ENCODE results near the gene USP17L25.
"Not testable (repeated sequence)": the region's sequence is repeated elsewhere in the genome, so short reads cannot be mapped to it uniquely, and the experiment has no call there.

Gene USP17L25

GRCh38 chr4:9329611-9330010, at the start of gene USP17L25:
Gene USP17L25, plus strand, starts transcription at chr4:9329911. Its CDS starts 0 bp downstream, at chr4:9329911.
- not testable (repeated sequence) for DNase-seq

GRCh38 chr4:9324191-9324590, 5.5 kb upstream of the USP17L25 start:
- DNase-seq: not testable (repeated sequence)

GRCh38 chr4:9324865-9325264, 4.8 kb upstream of the USP17L25 start, which contains the start of gene USP17L24:
Gene USP17L24, plus strand, starts transcription at chr4:9325165. Its CDS starts 0 bp downstream, at chr4:9325165.
- DNase-seq: not testable (repeated sequence)

- DNase-seq: not testable (repeated sequence)
Measured at GRCh38 chr4:9334358-9334757, 4.6 kb downstream of the USP17L25 start, which contains the start of gene USP17L26. Gene USP17L26, plus strand, starts transcription at chr4:9334658. Its CDS starts 0 bp downstream, at chr4:9334658.

- DNase-seq: not testable (repeated sequence)
Measured at GRCh38 chr4:9339103-9339502, 9.4 kb downstream of the USP17L25 start, which contains the start of gene USP17L5. Gene USP17L5, plus strand, starts transcription at chr4:9339403. Its CDS starts 0 bp downstream, at chr4:9339403.

GRCh38 chr4:9343848-9344247, 14.1 kb downstream of the USP17L25 start, which contains the start of gene USP17L27:
Gene USP17L27, plus strand, starts transcription at chr4:9344148. Its CDS starts 0 bp downstream, at chr4:9344148.
- DNase-seq: not testable (repeated sequence)

- DNase-seq: not testable (repeated sequence)
Measured at GRCh38 chr4:9348593-9348992, 18.9 kb downstream of the USP17L25 start, which contains the start of gene USP17L28. Gene USP17L28, plus strand, starts transcription at chr4:9348893. Its CDS starts 0 bp downstream, at chr4:9348893.

GRCh38 chr4:9350866-9351265, 21.2 kb downstream of the USP17L25 start:
- DNase-seq: not testable (repeated sequence)

GRCh38 chr4:9353338-9353737, 23.6 kb downstream of the USP17L25 start, which contains the start of gene USP17L29:
Gene USP17L29, plus strand, starts transcription at chr4:9353638. Its CDS starts 0 bp downstream, at chr4:9353638.
- not testable (repeated sequence) for DNase-seq

GRCh38 chr4:9362829-9363228, 33.1 kb downstream of the USP17L25 start, which contains the start of gene USP17L30:
Gene USP17L30, plus strand, starts transcription at chr4:9363129. Its CDS starts 0 bp downstream, at chr4:9363129.
- DNase-seq: not testable (repeated sequence)

GRCh38 chr4:9379881-9380280, 50.2 kb downstream of the USP17L25 start:
- not testable (repeated sequence) for DNase-seq

All from NCI-H510A (cell line).